Endometrium (tissue), 2 donors: ENCODE measurements around the gene UQCC5.

ENCODE experiments used
- FAIRE-seq: peaks from 2 replicates; lab custom pipeline; 2012; peaks lifted over from hg19 to GRCh38; lab: Jason Lieb, UNC
- donor health status: control.
- donor health status: control.

Gene UQCC5

DNA sequence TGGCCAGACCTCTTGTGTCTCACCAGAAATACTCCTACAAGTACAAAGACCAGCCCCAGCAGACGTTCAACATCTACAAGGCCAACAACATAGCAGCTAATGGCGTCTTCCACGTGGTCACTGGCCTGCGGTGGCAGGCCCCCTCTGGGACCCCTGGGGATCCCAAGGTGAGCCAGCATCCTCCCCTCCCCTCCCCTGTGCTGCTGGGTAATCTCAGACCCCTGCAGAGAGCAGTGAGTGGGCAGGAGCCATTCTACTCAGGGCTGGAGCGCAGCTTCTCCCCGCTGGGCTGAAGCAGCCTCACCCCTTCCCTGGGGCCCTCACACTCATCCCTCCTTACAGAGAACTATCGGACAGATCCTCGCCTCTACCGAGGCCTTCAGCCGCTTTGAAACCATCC is 31.4 kb upstream of the UQCC5 start:
- FAIRE-seq = no peak

DNA sequence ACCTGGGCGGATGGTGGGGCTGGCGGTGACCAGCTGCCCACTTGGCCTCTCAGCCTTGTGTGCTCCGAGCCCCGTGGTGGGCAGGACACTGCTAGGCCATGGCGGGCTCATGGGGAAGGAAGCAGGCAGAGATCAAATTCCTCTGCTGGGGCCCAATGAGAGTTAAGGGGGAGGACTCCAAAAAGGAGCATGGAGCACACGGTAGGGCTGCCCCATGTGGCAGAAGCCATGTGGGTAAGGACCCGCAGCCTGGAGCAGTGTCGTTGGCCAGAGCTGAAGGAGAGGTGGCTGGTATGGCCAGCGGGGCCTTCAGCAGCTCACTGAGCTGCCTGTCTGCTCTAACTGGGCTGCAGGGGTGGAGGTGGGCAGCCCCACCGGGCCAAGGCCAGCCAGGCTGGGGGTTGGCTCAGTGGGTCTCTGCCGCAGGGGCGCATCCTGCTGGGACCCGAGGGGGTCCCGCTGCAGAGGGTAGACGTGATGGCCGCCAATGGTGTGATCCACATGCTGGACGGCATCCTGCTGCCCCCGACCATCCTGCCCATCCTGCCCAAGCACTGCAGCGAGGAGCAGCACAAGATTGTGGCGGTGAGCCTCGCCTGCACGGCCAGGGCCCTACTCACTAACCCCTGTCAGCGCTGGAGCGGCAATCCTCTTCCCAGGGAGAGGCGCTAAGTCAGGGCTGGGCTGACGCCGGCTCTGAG is 30.0 kb upstream of the UQCC5 start:
- FAIRE-seq = no peak

DNA sequence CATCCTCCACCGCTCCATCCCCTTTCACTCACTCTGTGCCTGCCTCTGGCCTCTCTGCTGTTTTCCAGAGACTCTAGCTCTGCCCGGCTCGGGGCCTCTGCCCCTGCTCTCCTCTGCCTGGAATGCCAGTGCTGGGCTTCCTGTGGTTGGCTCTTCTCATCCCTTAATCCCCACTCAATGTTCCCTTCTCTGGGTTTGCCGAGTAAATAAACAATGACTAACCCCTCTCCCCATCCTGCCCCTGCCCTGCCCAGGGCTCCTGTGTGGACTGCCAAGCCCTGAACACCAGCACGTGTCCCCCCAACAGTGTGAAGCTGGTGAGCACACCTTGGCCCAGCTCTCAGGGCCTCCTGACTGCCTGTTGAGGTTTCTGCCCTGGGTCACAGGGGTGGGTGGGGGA is 29.0 kb upstream of the UQCC5 start:
- no peak for FAIRE-seq

DNA sequence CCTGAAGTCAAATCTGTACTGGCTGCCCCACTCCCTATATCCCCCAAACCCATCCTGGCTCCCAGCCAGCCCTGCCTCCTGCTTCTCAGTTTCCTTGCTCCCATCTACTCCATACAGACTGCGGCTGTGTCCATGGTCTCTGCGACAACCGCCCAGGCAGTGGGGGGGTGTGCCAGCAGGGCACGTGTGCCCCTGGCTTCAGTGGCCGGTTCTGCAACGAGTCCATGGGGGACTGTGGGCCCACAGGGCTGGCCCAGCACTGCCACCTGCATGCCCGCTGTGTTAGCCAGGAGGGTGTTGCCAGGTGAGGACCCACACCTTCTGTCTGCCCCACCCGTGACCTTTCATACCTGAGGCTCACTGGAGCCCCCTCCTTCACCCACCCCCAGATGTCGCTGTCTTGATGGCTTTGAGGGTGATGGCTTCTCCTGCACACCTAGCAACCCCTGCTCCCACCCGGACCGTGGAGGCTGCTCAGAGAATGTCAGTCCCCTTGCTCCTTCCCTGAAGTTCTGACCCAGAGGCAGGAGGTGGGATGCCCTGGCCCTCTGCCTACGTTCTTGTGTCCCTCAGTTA is 26.6 kb upstream of the UQCC5 start:
- no peak for FAIRE-seq

DNA sequence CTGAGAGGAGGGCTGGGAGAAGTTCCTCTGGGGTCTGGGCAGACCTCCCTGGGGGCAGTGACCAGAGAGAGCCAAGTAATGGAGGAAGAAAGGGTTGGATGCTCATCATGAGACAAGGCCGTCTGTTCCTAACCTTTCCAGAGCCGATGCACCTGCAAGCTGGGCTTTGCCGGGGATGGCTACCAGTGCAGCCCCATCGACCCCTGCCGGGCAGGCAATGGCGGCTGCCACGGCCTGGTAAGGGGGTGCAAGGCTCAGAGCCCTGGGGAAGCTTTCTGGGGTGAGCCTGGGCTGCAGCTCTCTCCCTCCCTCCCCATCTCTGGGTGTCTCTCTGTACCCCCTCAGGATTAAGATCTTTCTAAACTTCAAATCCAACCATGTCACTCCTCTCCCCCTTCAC is 24.9 kb upstream of the UQCC5 start:
- no peak for FAIRE-seq

DNA sequence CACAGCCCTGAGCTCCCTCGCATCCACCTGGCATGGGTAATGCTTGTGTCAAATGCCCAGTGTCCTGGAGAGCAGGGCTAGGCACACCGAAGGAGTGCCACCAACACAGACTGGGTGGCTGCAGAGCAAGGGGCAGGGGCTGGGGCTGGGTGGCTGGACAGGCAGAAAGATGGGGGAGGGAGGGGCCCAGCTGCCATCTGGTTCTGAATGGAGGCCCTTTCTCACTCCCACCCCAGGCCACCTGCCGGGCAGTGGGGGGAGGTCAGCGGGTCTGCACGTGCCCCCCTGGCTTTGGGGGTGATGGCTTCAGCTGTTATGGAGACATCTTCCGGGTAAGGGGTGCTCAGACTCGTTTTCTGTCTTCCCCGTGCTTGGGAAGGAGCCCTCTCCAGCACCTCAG is 24.3 kb upstream of the UQCC5 start:
- no peak for FAIRE-seq

DNA sequence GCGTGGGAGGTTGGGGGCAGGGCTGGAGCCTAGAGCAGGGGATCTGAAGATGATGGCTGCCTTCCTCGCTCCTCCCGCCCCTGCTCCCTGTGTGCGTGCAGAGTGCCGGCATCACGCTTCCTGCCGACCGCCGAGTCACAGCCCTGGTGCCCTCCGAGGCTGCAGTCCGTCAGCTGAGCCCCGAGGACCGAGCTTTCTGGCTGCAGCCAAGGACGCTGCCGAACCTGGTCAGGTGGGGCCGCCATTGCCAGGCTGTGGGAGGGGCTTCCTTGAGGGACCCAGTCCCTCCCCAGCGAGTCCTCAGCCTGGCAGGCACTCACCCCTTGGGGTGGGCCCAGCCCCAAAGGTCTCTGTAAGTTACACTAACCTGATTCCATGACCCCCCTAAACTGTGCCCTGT is 23.7 kb upstream of the UQCC5 start:
- FAIRE-seq = no peak

DNA sequence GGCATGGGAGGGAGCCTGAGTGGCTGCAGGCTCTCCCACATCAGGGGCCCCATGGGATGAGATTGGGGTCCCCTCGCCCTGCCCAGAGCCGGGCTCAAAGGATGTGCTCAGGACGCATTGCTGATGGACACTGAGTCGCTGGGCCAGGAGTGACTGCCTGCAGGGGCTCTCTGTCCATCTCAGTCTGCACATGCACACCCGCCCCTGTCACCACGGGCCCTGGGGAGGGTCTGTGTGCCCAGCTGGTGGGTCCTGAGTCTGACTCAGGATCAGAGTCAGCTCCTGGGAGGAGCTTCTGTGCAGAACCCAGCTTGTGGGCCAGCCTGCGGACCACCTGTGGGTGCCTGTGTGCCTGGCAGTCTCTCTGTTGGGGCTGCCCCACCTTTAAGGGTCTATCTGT is 23.1 kb upstream of the UQCC5 start:
- FAIRE-seq = no peak

DNA sequence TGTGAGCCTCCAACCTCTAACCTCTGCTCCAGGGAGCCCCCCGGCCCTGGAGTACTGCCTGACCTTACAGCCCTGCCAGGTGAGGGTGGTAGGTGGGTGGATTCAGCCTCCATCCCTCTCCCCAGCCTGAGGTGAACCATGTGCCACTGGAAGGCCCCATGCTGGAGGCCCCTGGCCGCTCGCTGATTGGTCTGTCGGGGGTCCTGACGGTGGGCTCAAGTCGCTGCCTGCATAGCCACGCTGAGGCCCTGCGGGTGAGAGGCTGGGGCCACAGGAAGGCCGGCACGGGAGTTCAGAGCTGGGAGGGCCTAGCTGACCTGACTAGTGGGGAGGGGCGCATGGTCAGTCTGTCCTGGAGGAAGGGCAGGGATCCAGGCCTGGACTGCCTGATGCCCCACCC is 21.8 kb upstream of the UQCC5 start:
- FAIRE-seq = no peak

DNA sequence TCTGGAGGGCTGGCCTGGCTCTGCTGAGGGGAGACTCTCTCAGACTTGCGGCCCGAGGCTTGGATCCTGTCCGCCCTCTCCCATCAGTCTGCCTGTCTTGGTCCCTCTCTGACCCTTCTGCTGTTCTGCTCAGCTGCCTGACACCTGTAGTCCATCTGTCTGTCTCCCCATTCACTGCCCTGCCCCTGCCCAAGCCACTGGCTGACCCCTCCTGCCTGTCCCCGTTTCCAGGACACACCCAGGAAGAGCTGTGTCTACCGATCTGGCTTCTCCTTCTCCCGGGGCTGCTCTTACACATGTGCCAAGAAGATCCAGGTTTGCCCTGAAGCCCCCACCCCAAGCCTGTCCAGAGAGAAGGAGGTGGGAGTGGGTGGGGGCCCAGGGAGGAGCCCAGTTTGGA is 21.2 kb upstream of the UQCC5 start:
- FAIRE-seq = no peak

DNA sequence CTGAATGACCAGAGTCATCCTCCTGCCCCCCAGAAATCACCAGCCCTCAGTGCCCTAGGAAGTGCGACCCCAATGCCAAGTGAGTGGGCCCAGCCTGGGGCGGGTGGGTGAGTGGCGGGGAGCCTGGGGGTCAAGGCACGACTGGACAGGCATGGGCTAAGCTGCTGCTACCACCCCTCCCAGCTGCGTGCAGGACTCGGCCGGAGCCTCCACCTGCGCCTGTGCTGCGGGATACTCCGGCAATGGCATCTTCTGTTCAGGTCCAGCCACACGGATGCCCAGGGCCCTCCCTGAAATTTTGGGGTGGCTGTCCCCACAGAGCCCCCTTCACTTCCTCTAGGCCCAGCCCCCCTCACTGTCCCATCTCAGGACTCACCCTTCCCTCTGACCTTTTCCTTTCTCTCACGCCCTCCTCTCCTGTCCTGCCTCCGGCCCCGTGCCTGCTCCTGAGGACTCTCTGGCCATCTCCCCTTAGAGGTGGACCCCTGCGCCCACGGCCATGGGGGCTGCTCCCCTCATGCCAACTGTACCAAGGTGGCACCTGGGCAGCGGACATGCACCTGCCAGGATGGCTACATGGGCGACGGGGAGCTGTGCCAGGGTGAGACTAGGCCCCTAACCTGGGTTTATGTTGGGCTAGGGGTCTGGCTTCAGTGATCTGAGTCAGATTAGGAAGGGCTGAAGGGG is 19.8 kb upstream of the UQCC5 start:
- no peak for FAIRE-seq

DNA sequence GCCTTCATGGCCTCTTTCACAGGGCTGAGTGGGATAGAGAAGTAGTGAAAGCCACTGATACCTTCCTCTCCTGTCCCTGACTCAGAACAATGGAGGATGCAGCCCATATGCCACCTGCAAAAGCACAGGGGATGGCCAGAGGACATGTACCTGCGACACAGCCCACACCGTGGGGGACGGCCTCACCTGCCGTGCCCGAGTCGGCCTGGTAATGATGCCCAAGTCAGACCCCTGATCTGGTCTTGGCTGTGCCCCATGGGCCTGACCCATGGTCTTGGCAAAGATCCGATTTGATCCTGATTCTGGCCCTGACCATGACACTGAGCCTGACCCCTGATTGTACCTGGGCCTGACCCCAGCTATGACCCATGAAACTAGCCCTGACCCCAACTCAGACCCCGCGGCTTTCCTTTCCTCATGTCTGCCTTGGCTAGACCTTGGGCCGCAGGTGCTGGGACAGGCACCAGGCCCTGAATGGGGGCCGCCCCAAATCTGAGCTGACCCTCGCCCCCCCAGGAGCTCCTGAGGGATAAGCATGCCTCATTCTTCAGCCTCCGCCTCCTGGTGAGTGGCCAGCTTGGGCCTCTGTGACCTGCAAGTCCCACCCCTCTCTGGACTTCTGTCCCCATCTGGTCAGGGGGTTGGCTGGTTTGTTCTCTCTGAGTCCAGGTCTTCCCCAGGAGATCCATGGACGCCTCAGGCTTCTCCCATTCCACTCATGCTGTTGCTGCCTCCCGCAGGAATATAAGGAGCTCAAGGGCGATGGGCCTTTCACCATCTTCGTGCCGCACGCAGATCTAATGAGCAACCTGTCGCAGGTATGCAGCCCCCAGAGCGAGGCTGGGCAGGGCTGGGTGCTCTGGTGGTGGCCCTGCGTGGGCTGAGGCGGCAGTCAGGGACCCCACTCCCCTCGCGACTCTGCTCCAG is 18.3 kb upstream of the UQCC5 start:
- no peak for FAIRE-seq

DNA sequence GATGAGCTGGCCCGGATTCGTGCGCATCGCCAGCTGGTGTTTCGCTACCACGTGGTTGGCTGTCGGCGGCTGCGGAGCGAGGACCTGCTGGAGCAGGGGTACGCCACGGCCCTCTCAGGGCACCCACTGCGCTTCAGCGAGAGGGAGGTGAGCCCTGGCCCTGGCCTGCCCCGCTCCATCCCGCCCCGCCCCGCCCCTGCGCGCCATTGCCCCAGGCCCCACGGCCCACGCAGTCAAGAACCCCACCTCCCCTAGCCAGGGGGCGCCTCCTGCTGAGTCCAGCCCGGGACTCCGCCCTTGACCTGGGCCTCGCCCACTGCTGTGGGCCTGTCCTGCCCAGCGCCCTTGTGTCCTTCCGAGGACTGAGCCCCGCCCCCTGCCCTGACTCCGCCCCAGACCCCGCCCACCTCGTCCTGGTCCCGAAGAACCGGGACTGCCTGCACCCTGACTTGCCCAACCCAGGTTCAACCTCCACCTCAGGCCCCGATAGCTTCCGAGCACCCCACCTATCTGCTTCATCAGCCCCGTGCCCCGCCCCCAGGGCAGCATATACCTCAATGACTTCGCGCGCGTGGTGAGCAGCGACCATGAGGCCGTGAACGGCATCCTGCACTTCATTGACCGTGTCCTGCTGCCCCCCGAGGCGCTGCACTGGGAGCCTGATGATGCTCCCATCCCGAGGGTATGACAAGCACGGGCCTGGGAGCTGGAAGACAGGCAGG is 17.5 kb upstream of the UQCC5 start:
- no peak for FAIRE-seq

DNA sequence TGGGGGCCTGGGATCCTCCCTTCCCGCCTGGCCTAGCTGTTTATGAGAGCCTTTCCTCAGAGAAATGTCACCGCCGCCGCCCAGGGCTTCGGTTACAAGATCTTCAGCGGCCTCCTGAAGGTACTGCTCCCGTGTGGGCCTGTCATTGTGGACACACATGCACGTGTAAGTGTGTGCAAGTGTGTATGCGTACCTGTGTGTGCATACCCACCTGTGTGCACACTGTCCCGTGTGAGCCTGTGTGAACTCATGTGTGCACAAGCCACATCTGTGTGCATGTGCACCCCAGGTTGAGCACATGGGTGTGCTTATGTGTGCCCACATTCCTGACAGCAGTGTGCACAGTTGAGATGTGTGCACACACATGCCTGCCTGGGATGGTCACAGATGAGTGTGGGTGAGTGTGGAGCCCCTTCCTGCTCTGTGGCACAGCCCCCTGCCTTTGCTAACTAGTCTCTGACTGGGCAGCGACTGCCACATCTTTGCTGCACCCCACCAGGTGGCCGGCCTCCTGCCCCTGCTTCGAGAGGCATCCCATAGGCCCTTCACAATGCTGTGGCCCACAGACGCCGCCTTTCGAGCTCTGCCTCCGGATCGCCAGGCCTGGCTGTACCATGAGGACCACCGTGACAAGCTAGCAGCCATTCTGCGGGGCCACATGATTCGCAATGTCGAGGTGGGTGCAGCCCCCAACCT is 16.8 kb upstream of the UQCC5 start:
- no peak for FAIRE-seq

DNA sequence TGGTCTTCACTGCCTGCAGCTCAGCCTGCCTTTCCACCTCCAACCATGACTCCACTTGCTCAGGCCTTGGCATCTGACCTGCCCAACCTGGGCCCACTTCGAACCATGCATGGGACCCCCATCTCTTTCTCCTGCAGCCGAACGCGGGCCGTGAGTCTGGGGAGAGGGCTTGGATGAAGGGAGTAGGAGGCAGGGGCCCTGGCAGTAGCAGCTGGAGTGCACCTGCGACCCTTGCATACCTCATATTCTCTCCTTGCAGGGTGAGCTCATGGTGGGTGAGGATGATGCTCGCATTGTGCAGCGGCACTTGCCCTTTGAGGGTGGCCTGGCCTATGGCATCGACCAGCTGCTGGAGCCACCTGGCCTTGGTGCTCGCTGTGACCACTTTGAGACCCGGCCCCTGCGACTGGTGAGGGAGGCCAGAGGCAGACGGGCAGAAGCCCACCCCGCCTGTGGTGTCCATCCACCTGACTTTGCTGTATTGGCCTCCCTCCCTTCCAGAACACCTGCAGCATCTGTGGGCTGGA is 16.2 kb upstream of the UQCC5 start:
- FAIRE-seq = no peak

DNA sequence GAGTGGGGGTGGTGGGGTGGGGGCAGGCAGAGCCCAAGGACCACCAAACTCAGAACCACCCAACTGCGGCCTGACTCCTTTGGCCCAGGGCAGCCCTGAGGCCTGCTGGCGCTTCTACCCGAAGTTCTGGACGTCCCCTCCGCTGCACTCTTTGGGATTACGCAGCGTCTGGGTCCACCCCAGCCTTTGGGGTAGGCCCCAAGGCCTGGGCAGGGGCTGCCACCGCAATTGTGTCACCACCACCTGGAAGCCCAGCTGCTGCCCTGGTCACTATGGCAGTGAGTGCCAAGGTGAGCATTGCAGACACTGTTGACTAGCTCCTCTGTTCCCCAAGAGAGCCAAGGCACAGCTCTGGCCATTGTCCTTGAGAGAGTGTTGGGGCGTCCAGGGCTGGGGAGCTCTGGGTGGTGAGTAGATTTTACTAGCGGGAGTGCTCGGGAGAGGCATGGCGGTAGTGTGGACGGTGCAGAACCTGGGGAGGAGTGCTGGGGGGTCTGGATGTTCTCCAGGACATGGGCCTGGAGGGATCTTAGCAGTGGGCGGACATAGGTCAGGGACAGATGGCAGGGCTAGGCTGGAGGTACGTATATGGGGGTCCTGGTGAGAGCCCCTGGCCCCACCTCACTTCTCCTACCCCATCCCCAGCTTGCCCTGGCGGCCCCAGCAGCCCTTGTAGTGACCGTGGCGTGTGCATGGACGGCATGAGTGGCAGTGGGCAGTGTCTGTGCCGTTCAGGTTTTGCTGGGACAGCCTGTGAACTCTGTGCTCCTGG is 15.5 kb upstream of the UQCC5 start:
- FAIRE-seq = no peak

DNA sequence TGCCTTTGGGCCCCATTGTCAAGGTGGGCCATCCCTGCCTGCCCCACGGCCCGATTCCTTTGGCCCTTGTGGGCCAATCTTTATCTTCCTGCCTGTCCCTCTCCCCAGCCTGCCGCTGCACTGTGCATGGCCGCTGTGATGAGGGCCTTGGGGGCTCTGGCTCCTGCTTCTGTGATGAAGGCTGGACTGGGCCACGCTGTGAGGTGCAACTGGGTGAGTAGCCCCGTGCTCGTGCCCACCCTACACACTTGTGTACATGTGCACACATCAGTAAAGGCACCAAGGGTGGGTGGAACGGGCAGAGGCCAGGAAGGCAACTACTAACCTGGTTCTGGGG is 14.9 kb upstream of the UQCC5 start:
- FAIRE-seq = no peak

DNA sequence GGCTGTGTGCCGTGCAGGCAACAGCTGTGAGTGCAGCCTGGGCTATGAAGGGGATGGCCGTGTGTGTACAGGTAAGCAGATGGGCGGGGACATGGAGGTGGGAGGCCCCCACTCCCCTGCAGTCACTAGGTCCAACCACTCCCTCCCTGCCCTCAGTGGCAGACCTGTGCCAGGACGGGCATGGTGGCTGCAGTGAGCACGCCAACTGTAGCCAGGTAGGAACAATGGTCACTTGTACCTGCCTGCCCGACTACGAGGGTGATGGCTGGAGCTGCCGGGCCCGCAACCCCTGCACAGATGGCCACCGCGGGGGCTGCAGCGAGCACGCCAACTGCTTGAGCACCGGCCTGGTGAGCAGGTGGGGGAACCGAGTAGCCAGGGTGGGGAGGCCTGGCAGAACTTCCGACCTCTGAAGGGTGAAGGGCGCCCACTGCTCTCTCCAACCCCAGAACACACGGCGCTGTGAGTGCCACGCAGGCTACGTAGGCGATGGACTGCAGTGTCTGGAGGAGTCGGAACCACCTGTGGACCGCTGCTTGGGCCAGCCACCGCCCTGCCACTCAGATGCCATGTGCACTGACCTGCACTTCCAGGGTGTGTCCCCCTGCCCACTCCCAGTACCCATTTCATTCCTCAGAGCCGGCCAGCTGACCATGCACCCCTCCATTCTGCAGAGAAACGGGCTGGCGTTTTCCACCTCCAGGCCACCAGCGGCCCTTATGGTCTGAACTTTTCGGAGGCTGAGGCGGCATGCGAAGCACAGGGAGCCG is 14.3 kb upstream of the UQCC5 start:
- no peak for FAIRE-seq

DNA sequence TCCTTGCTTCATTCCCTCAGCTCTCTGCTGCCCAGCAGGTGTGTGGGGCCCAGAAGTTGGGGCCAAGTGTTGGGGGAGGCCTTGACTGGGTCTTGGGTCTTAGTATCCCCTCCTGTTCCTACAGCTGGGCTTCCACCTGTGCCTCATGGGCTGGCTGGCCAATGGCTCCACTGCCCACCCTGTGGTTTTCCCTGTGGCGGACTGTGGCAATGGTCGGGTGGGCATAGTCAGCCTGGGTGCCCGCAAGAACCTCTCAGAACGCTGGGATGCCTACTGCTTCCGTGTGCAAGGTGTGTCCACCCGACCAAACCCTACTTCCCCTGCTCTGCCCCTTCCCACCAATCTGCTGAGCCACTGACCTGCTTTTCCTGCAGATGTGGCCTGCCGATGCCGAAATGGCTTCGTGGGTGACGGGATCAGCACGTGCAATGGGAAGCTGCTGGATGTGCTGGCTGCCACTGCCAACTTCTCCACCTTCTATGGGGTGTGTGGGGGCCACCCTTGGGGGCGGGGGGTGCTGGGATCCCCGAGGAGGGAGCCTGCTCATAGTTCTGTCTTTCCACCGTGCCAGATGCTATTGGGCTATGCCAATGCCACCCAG is 13.7 kb upstream of the UQCC5 start:
- FAIRE-seq = no peak
